Vagina (tissue), 2 donors: ENCODE measurements around the gene ACOT13.

Experiments used
- CTCF ChIP-seq, 3 experiments: fragments of 450-650 bp in 2 of 3; fragments of 200-600 bp in 1 of 3; sonication (generic) in 1 of 3; IDR thresholded peaks; one replicate each; pipeline ENCODE4 v1.5.1; 2017 to 2019; ENCODE audit warnings: antibody characterized with exemption in 3 of 3, mild to moderate bottlenecking in 2 of 3, moderate library complexity in 2 of 3
- POLR2A ChIP-seq, 2 donors: fragments of 450-650 bp; IDR thresholded peaks; one replicate each; pipeline ENCODE4 v1.6.1; 2017; ENCODE audit warnings: antibody characterized with exemption in 2 of 2, mild to moderate bottlenecking in 2 of 2, moderate library complexity in 2 of 2

- TF ChIP-seq CTCF (IDR thresholded peaks at IDR 0.05), result no peak
- no peak for TF ChIP-seq POLR2A (IDR thresholded peaks at IDR 0.05)
Measured at GRCh38 chr6:24734166-24734565, 67.3 kb downstream of the ACOT13 start.
